MM.1S (cell line): ENCODE data around the gene MTMR2.

ENCODE experiments used
- DNase-seq: peaks from one replicate; pipeline ENCODE4 v3.0.0-alpha.2; 2015
- H2AFZ ChIP-seq: fragments of 300-600 bp; sonication (generic); 2 replicates; pipeline ENCODE4 v1.6.0; 2016; ENCODE audit warnings: antibody characterized with exemption, low read length
- H3F3A ChIP-seq: fragments of 300-600 bp; sonication (generic); 2 replicates; pipeline ENCODE4 v1.6.1; 2016; ENCODE audit warnings: mild to moderate bottlenecking, antibody characterized with exemption, low read length, moderate library complexity, mixed read lengths; ENCODE audit not compliant: insufficient read depth
- H3K27ac ChIP-seq: fragments of 300-600 bp; sonication (generic); 2 replicates; pipeline ENCODE4 v1.5.1; 2016; ENCODE audit warnings: mild to moderate bottlenecking, low read length
- H3K27me3 ChIP-seq: fragments of 300-600 bp; sonication (generic); replicated peaks from 2 replicates; pipeline ENCODE4 v1.6.0; 2016; ENCODE audit warnings: low read length; ENCODE audit not compliant: insufficient read depth
- H3K36me3 ChIP-seq: fragments of 300-600 bp; sonication (generic); replicated peaks from 2 replicates; pipeline ENCODE4 v1.6.1; 2016; ENCODE audit warnings: mild to moderate bottlenecking, low read length, mixed read lengths; ENCODE audit not compliant: insufficient read depth
- H3K4me1 ChIP-seq: fragments of 300-600 bp; sonication (generic); 2 replicates; pipeline ENCODE4 v1.6.1; 2016; ENCODE audit warnings: low read length, mixed read lengths
- H3K4me2 ChIP-seq: fragments of 300-600 bp; sonication (generic); 2 replicates; pipeline ENCODE4 v1.6.0; 2016; ENCODE audit warnings: low read depth, low read length
- H3K4me3 ChIP-seq: fragments of 300-600 bp; sonication (generic); 2 replicates; pipeline ENCODE4 v1.5.1; 2016; ENCODE audit warnings: low read length, mixed read lengths
- H3K79me2 ChIP-seq: fragments of 300-600 bp; sonication (generic); 2 replicates; pipeline ENCODE4 v1.6.1; 2016; ENCODE audit warnings: mixed run types, low read length, mixed read lengths
- H3K9ac ChIP-seq: fragments of 300-600 bp; sonication (generic); 2 replicates; pipeline ENCODE4 v1.6.1; 2016; ENCODE audit warnings: low read length, mixed read lengths
- H3K9me2 ChIP-seq: fragments of 300-600 bp; sonication (generic); replicated peaks from 2 replicates; pipeline ENCODE4 v1.6.1; 2016; ENCODE audit warnings: mild to moderate bottlenecking, low read length, mixed read lengths; ENCODE audit not compliant: insufficient read depth
- H3K9me3 ChIP-seq: fragments of 300-600 bp; sonication (generic); replicated peaks from 2 replicates; pipeline ENCODE4 v1.6.1; 2016; ENCODE audit warnings: mild to moderate bottlenecking, low read length, mixed read lengths; ENCODE audit not compliant: insufficient read depth
- H4K20me1 ChIP-seq: fragments of 300-600 bp; sonication (generic); 2 replicates; pipeline ENCODE4 v1.6.1; 2016; ENCODE audit warnings: mild to moderate bottlenecking, low read length, moderate library complexity, mixed read lengths; ENCODE audit not compliant: insufficient read depth
- CTCF ChIP-seq: fragments of 300-600 bp; sonication (generic); IDR thresholded peaks from 2 replicates; pipeline ENCODE4 v1.5.1; 2016; ENCODE audit warnings: antibody characterized with exemption, low read length, mixed read lengths
- EZH2 ChIP-seq: fragments of 300-600 bp; sonication (generic); optimal IDR thresholded peaks from 2 replicates; pipeline ENCODE3; 2017; ENCODE audit warnings: low read depth, mild to moderate bottlenecking, antibody characterized with exemption, low read length, mixed read lengths
- EZH2phosphoT487 ChIP-seq: fragments of 300-600 bp; sonication (generic); IDR thresholded peaks from 2 replicates; pipeline ENCODE4 v1.6.1; 2018; ENCODE audit warnings: antibody characterized with exemption, low read length

The MTMR2 gene

DNA sequence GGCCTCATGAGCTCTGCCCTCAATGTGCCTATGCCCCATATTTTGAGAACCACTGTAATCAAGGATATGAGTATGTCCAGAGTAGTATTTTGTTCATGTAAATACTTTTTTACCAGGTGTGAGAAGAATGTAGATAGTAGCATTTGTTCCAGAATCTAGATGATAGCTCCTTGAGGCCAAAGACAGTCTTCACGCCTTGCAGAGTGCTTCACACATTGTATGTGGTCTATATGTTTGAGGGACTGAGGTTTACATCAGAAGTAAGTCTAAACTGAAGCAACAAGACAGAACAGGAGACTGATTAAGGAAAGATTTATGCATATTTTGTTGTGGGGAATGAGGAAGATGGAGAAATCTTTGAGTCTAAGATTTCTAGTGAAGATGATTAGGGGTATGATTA is 121.1 kb downstream of the MTMR2 start:
- DNase-seq: no peak
- Histone ChIP-seq H2AFZ (no peak overlapping the region), H3K4me2 (no peak overlapping the region), H3K27me3 (no peaks in the 10 kb centered on the region), H3K4me3 (no peak overlapping the region), H3K9ac (no peak overlapping the region), H4K20me1 (no peaks in the 10 kb centered on the region), H3F3A (no peaks in the 10 kb centered on the region), H3K79me2 (peaks cover 4% of the 10 kb centered on the region; the same call in 1 of the 2 replicates), H3K9me2 (no peaks in the 10 kb centered on the region), H3K9me3 (no peaks in the 10 kb centered on the region), H3K4me1 (no peaks in the 10 kb centered on the region), H3K27ac (no peak overlapping the region), H3K36me3 (no peaks in the 10 kb centered on the region; the same call in 1 of the 2 replicates)
- no peak for TF ChIP-seq EZH2phosphoT487
- TF ChIP-seq EZH2: no peak
- TF ChIP-seq CTCF: no peak

GRCh38 chr11:95800438-95800837 is 123.5 kb downstream of the MTMR2 start:
- Histone ChIP-seq H4K20me1 (no peaks in the 10 kb centered on the region), H3K9me2 (no peaks in the 10 kb centered on the region), H3K79me2 (peaks cover 25% of the 10 kb centered on the region), H3K27ac (no peak overlapping the region), H2AFZ (no peak overlapping the region), H3K4me2 (no peak overlapping the region), H3K9ac (no peak overlapping the region), H3K9me3 (no peaks in the 10 kb centered on the region), H3K27me3 (no peaks in the 10 kb centered on the region), H3K36me3 (no peaks in the 10 kb centered on the region; the same call in 1 of the 2 replicates), H3K4me1 (no peaks in the 10 kb centered on the region), H3F3A (no peaks in the 10 kb centered on the region), H3K4me3 (no peak overlapping the region)
- no peak for TF ChIP-seq EZH2phosphoT487
- no peak for TF ChIP-seq EZH2
- TF ChIP-seq CTCF: no peak
- no peak for DNase-seq

- Histone ChIP-seq H3K4me1 (no peaks in the 10 kb centered on the region), H3F3A (no peaks in the 10 kb centered on the region), H3K36me3 (no peaks in the 10 kb centered on the region; the same call in 1 of the 2 replicates), H3K4me3 (no peak overlapping the region), H3K9me3 (no peaks in the 10 kb centered on the region), H3K27ac (no peak overlapping the region), H3K27me3 (no peaks in the 10 kb centered on the region), H3K4me2 (no peak overlapping the region), H3K79me2 (peaks cover 34% of the 10 kb centered on the region), H3K9ac (no peak overlapping the region), H4K20me1 (no peaks in the 10 kb centered on the region), H3K9me2 (no peaks in the 10 kb centered on the region), H2AFZ (no peak overlapping the region)
- DNase-seq: no peak
- TF ChIP-seq EZH2phosphoT487 (no peak), EZH2 (no peak), CTCF (no peak)
Observed at GRCh38 chr11:95799546-95799945, 124.4 kb downstream of the MTMR2 start.
